ENCODE measurements around the gene LRCH1. TPM values are rescaled to one million over a fixed set of nuclear protein-coding genes. Genes with fewer than 3 reads are reported as not detected.

The LRCH1 gene
- total RNA-seq: 10 to 100 TPM in 8 of 9 donors, 1 to 10 TPM in 1; 9.8 to 20.1 (median 12.9) TPM
- polyA plus RNA-seq: 1 to 10 TPM; 4.5 to 6.4 TPM
- long read RNA-seq, donor 1, full-length matches to known transcripts: 8 of 13 reads
- long read RNA-seq, donor 1, partial matches to known transcripts: 3 of 13 reads
- long read RNA-seq, donor 1, other reads (novel, unspliced or antisense): 2 of 13 reads
- long read RNA-seq, donor 2, full-length matches to known transcripts: 8 of 10 reads
- long read RNA-seq, donor 2, partial matches to known transcripts: 1 of 10 reads
- long read RNA-seq, donor 2, other reads (novel, unspliced or antisense): 1 of 10 reads
- long read RNA-seq, donor 3, full-length matches to known transcripts: 7 of 17 reads
- long read RNA-seq, donor 3, partial matches to known transcripts: 4 of 17 reads
- long read RNA-seq, donor 3, other reads (novel, unspliced or antisense): 6 of 17 reads

- TF ChIP-seq CTCF (IDR thresholded peaks at IDR 0.05) (peak in 1 of 12 donors; percentile 10), POLR2A (IDR thresholded peaks at IDR 0.05) (no peak)
- ATAC-seq (peak; percentile 87 to 95 (median 94)), DNase-seq (peak; percentile 93 to 95 (median 94))
- H3K36me3 ChIP-seq: no peaks in the 10 kb centered on the region
- intact Hi-C loops (cut with DNase I): loop anchor here (2.0 to 10.0 kb wide), 14 partner anchors 18 to 169 kb away; no protein-coding TSS in a partner anchor
- peak within 1 kb of the TSS; percentile 85 to 98 (median 94) for H3K27ac ChIP-seq
- H3K4me3 ChIP-seq: peak within 1 kb of the TSS; percentile 75 to 100 (median 90)
- 0 to 1% (median 0%) methylated on average over 12 to 66 of the region's 66 CpGs for WGBS, 4 donors
- peaks cover 0 to 34% (median 26%) of the 10 kb centered on the region in 12 donors for H3K4me1 ChIP-seq
- H3K27me3 ChIP-seq: no peaks in the 10 kb centered on the region
- H3K9me3 ChIP-seq: no peaks in the 10 kb centered on the region
Observed at GRCh38 chr13:46552889-46553520, at the start of gene LRCH1. Gene LRCH1 (plus strand): TSS chr13:46553170. CDS start chr13:46553397, 227 bp downstream.

- Histone ChIP-seq H3K4me1 (no peaks in the 10 kb centered on the region), H3K27me3 (peaks cover 0 to 3% (median 0%) of the 10 kb centered on the region in 9 donors), H3K36me3 (no peaks in the 10 kb centered on the region), H3K9me3 (peaks cover 0 to 4% (median 0%) of the 10 kb centered on the region in 12 donors), H3K27ac (no peak overlapping the region), H3K4me3 (no peak overlapping the region)
- intact Hi-C loops (cut with DNase I): no loop called here
- DNase-seq: no peak
- no peak for TF ChIP-seq POLR2A (IDR thresholded peaks at IDR 0.05)
- no peak for TF ChIP-seq CTCF (IDR thresholded peaks at IDR 0.05)
- WGBS, 4 donors: 96 to 99% (median 97%) methylated on average over 2 of the region's 2 CpGs
- no peak for ATAC-seq
Observed at GRCh38 chr13:46504036-46504435, 48.9 kb upstream of the LRCH1 start.

- intact Hi-C loops (cut with DNase I): no loop called here
- no peaks in the 10 kb centered on the region for H3K36me3 ChIP-seq
- DNase-seq: no peak
- no peaks in the 10 kb centered on the region for H3K4me1 ChIP-seq
- TF ChIP-seq POLR2A (IDR thresholded peaks at IDR 0.05) (no peak), CTCF (IDR thresholded peaks at IDR 0.05) (no peak)
- H3K4me3 ChIP-seq: no peak overlapping the region
- H3K9me3 ChIP-seq: peaks cover 0 to 4% (median 0%) of the 10 kb centered on the region in 12 donors
- WGBS, 4 donors: 76 to 84% (median 79%) methylated on average over 1 of the region's 1 CpG
- no peak for ATAC-seq
- no peak overlapping the region for H3K27ac ChIP-seq
- peaks cover 0 to 3% (median 0%) of the 10 kb centered on the region in 9 donors for H3K27me3 ChIP-seq
Observed at GRCh38 chr13:46507981-46508380, 45.0 kb upstream of the LRCH1 start.

- no peak for DNase-seq
- intact Hi-C loops (cut with DNase I): no loop called here
- no peaks in the 10 kb centered on the region for H3K36me3 ChIP-seq
- H3K27me3 ChIP-seq: no peaks in the 10 kb centered on the region
- 86 to 92% (median 90%) methylated on average over 4 of the region's 4 CpGs for WGBS, 4 donors
- no peaks in the 10 kb centered on the region for H3K4me1 ChIP-seq
- ATAC-seq: no peak
- H3K27ac ChIP-seq: no peak overlapping the region
- TF ChIP-seq CTCF (IDR thresholded peaks at IDR 0.05): no peak
- H3K4me3 ChIP-seq: no peak overlapping the region
- H3K9me3 ChIP-seq: no peaks in the 10 kb centered on the region
Observed at GRCh38 chr13:46509981-46510380, 43.0 kb upstream of the LRCH1 start.
